GM12878 (cell line): Measurements from ENCODE around the gene VEGFB. TPM values are rescaled to one million over a fixed set of nuclear protein-coding genes. Genes with fewer than 3 reads are reported as not detected.

Experiments used
- ATAC-seq: fragments of 200-7000 bp; cut with Tn5 transposase; 3 replicates; pipeline ENCODE4 v1.9.1; 2020; ENCODE audit warnings: mild to moderate bottlenecking, moderate library complexity
- BruUV-seq: library from RNA; stranded (reverse); fragments of 400-500 nt; replicated peaks from 2 replicates; lab custom pipeline; 2021; lab: Mats Ljungman, UMichigan
- CTCF ChIA-PET: fragments of 300-600 bp; sonication (Branson Sonifier 250); formaldehyde crosslinking; extraction: SDS; loops from one replicate; lab custom pipeline; 2021; ENCODE audit warnings: inconsistent platforms; lab: Yijun Ruan, JAX
- POLR2A ChIA-PET: fragments of 350-600 bp; formaldehyde crosslinking; extraction: SDS; loops from one replicate; lab custom pipeline; 2021; ENCODE audit warnings: inconsistent platforms; lab: Charles Lee
- RAD21 ChIA-PET: fragments of 300-600 bp; sonication (Branson Sonifier 250); formaldehyde crosslinking; loops from one replicate; lab custom pipeline; 2023; ENCODE audit warnings: antibody characterized with exemption; ENCODE audit not compliant: unreplicated experiment; lab: Charles Lee
- SMC1A ChIA-PET: fragments of 300-600 bp; sonication (Branson Sonifier 250); formaldehyde crosslinking; loops from one replicate; lab custom pipeline; 2023; ENCODE audit not compliant: unreplicated experiment, uncharacterized antibody; lab: Charles Lee
- DNase-seq: peaks from one replicate; pipeline ENCODE4 v3.0.0-alpha.2; 2011; ENCODE audit warnings: low read depth, low spot score
- FAIRE-seq: peaks from 3 replicates; lab custom pipeline; 2011; peaks lifted over from hg19 to GRCh38; lab: Jason Lieb, UNC
- H2AFZ ChIP-seq: 2 replicates; pipeline ENCODE4 v1.6.0; 2011; ENCODE audit warnings: low read depth, low read length, control low read depth; ENCODE audit not compliant: control insufficient read depth
- H3K27ac ChIP-seq: 2 replicates; pipeline ENCODE4 v1.5.1; 2011; ENCODE audit warnings: control low read depth; ENCODE audit not compliant: control insufficient read depth, insufficient read depth
- H3K27me3 ChIP-seq, 2 experiments: replicated peaks in 1 of 2; 2 replicates each; pipeline versions ENCODE4 v1.6.0 to v1.6.1; 2011; ENCODE audit warnings: low read length in 1 of 2; ENCODE audit not compliant: control insufficient read depth in 2 of 2, insufficient read depth in 2 of 2
- H3K36me3 ChIP-seq, 2 experiments: 2 replicates each; pipeline ENCODE4 v1.5.1; 2011; ENCODE audit warnings: low read length in 1 of 2; ENCODE audit not compliant: control insufficient read depth in 2 of 2, insufficient read depth in 2 of 2
- H3K4me1 ChIP-seq: 2 replicates; pipeline ENCODE4 v1.6.1; 2011; ENCODE audit warnings: mild to moderate bottlenecking, low read length, moderate library complexity, mixed read lengths; ENCODE audit not compliant: control insufficient read depth, insufficient read depth
- H3K4me2 ChIP-seq: 2 replicates; pipeline ENCODE4 v1.6.0; 2011; ENCODE audit warnings: control low read depth; ENCODE audit not compliant: control insufficient read depth, insufficient read depth
- H3K4me3 ChIP-seq: fragments of 200-600 bp; sonication (generic); 2 replicates; pipeline ENCODE4 v1.5.1; 2016
- H3K79me2 ChIP-seq: 2 replicates; pipeline ENCODE4 v1.6.0; 2011; ENCODE audit warnings: low read length; ENCODE audit not compliant: control insufficient read depth, insufficient read depth
- H3K9ac ChIP-seq: 2 replicates; pipeline ENCODE4 v1.8.0; 2011; ENCODE audit warnings: low read length, control low read depth, mixed read lengths; ENCODE audit not compliant: control insufficient read depth, insufficient read depth
- H3K9me3 ChIP-seq: replicated peaks from 3 replicates; pipeline ENCODE4 v1.5.1; 2011; ENCODE audit warnings: mild to moderate bottlenecking, low read length; ENCODE audit not compliant: control insufficient read depth, insufficient read depth
- H4K20me1 ChIP-seq: 2 replicates; pipeline ENCODE4 v1.6.0; 2011; ENCODE audit not compliant: control insufficient read depth, insufficient read depth
- CHD2 ChIP-seq: IDR thresholded peaks from 2 replicates; pipeline ENCODE4 v1.6.1; 2011; ENCODE audit warnings: low read depth, low read length, improper control_type of control experiment, borderline replicate concordance
- DPF2 ChIP-seq: fragments of 450-650 bp; IDR thresholded peaks from 2 replicates; pipeline ENCODE4 v1.6.1; 2017; ENCODE audit warnings: mild to moderate bottlenecking
- KDM1A ChIP-seq: fragments of 200-600 bp; sonication (generic); IDR thresholded peaks from 2 replicates; pipeline ENCODE4 v1.6.1; 2016; ENCODE audit warnings: borderline replicate concordance
- MTA3 ChIP-seq: IDR thresholded peaks from 2 replicates; pipeline ENCODE4 v1.6.1; 2012; ENCODE audit warnings: low read length, inconsistent platforms, borderline replicate concordance
- NFYA ChIP-seq: IDR thresholded peaks from 2 replicates; pipeline ENCODE4 v1.6.1; 2011; ENCODE audit warnings: low read depth, mild to moderate bottlenecking, low read length, improper control_type of control experiment, borderline replicate concordance
- NR2C1 ChIP-seq: fragments of 450-650 bp; IDR thresholded peaks from 2 replicates; pipeline ENCODE4 v1.6.1; 2017; ENCODE audit warnings: antibody characterized with exemption, mild to moderate bottlenecking, moderate library complexity
- PAX8 ChIP-seq: fragments of 450-650 bp; IDR thresholded peaks from 2 replicates; pipeline ENCODE4 v1.6.1; 2017; ENCODE audit warnings: mild to moderate bottlenecking, moderate library complexity
- POU2F2 ChIP-seq: IDR thresholded peaks from 3 replicates; pipeline ENCODE4 v1.6.1; 2011; ENCODE audit warnings: low read depth, mild to moderate bottlenecking, low read length, borderline replicate concordance
- RAD21 ChIP-seq: IDR thresholded peaks from 2 replicates; pipeline ENCODE4 v1.6.1; 2011; ENCODE audit warnings: mild to moderate bottlenecking, low read depth, low read length, moderate library complexity; ENCODE audit not compliant: insufficient read depth
- RUNX3 ChIP-seq: IDR thresholded peaks from 2 replicates; pipeline ENCODE4 v1.6.1; 2012; ENCODE audit warnings: low read length, inconsistent platforms
- SKIL ChIP-seq: fragments of 450-650 bp; IDR thresholded peaks from 2 replicates; pipeline ENCODE4 v1.6.1; 2017; ENCODE audit warnings: mild to moderate bottlenecking, low read depth, inconsistent platforms; ENCODE audit not compliant: poor library complexity, severe bottlenecking
- STAT1 ChIP-seq: fragments of 450-650 bp; conservative IDR thresholded peaks from 2 replicates; pipeline ENCODE4 v1.6.1; 2014; ENCODE audit warnings: antibody characterized with exemption, mild to moderate bottlenecking
- SUZ12 ChIP-seq: fragments of 200-600 bp; sonication (generic); IDR thresholded peaks from one replicate; pipeline ENCODE4 v1.6.1; 2018; ENCODE audit warnings: antibody characterized with exemption, mild to moderate bottlenecking; ENCODE audit not compliant: unreplicated experiment
- TBL1XR1 ChIP-seq: IDR thresholded peaks from 2 replicates; pipeline ENCODE4 v1.6.1; 2012; ENCODE audit warnings: low read depth, low read length, improper control_type of control experiment
- USF1 ChIP-seq: IDR thresholded peaks from 2 replicates; pipeline ENCODE4 v1.6.1; 2011; ENCODE audit warnings: borderline replicate concordance, low read depth, mild to moderate bottlenecking, moderate library complexity, mixed read lengths, low read length; ENCODE audit not compliant: insufficient read depth; ENCODE audit errors: extremely low read length
- WGBS: methylation state at CpG from one replicate; pipeline ENCODE4 v1.1.6; 2016; ENCODE audit warnings: low lambda C conversion rate; ENCODE audit not compliant: insufficient replicate concordance, insufficient coverage; ENCODE audit errors: missing lambda C conversion rate; 5-methylcytosine and 5-hydroxymethylcytosine counted together
- in situ Hi-C: fragments of 300-500 bp; cut with MboI; formaldehyde crosslinking; loops from 9 replicates; pipeline ENCODE4 v1.14.3; 2018; ENCODE audit warnings: mixed read lengths
- intact Hi-C: fragments of 100-400 bp; cut with micrococcal nuclease; formaldehyde crosslinking; loops from one replicate; pipeline ENCODE4 v1.14.2; 2022; ENCODE audit not compliant: unreplicated experiment
- polyA plus RNA-seq, 11 experiments: library from polyadenylated mRNA; depleted of rRNA in 4 of 11; unstranded in 6 of 11; stranded (reverse) in 5 of 11; fragments of >200 nt; fragmentation: Nextera tagmentation in 4 of 11; fragmentation: Illumina TruSeq in 1 of 11; extraction: Ambion mirVana in 4 of 11; extraction: Trizol in 1 of 11; gene quantifications; 1 replicate in 1 of 11; 2 replicates in 10 of 11; pipeline versions ENCODE4 v1.2.1 to v1.2.3, GENCODE V29; 2011 to 2016; ENCODE audit warnings: inconsistent platforms in 2 of 11, missing spikeins in 2 of 11, low read depth in 1 of 11
- total RNA-seq, 4 experiments: library from RNA; depleted of rRNA in 3 of 4; stranded (reverse); fragments of >200 nt in 3 of 4; fragmentation: Illumina TruSeq in 1 of 4; extraction: Trizol in 1 of 4; gene quantifications; 2 replicates each; pipeline versions ENCODE4 v1.2.1 to v1.2.3, GENCODE V29; 2013 to 2021

The VEGFB gene
- total and polyA plus RNA-seq, 10 of the 15 experiments (the other 5 are each of a cell fraction or from before 2014, with no cell fraction given) = 7.0 to 75.8 (median 20.3) TPM

- TF ChIP-seq SKIL (no peak), SUZ12 (no peak), TBL1XR1 (no peak), MTA3 (0 out of 2 replicates have a peak, but pooled peaks have one; percentile 68)
These were observed 27.7 kb upstream of the VEGFB start, which contains the start of gene FERMT3 (continued) for GRCh38 chr11:64206457-64207255.

- RAD21 ChIA-PET = interaction anchor here (0.9 to 6.6 kb wide), 13 partner anchors 10 to 110 kb away, joined by 3 to 125 read pairs (median 30); partner anchors contain the start of genes BAD, CATSPERZ, DNAJC4 and ESRRA
- 2% methylated on average over 30 of the region's 30 CpGs for WGBS
- H3K27me3 ChIP-seq = no peaks in the 10 kb centered on the region
- H3K9me3 ChIP-seq = no peaks in the 10 kb centered on the region
- peak overlapping the region; percentile 95 for H3K9ac ChIP-seq
- peak; percentile 82 for ATAC-seq
- H4K20me1 ChIP-seq = no peaks in the 10 kb centered on the region
- peaks cover 30 to 37% of the 10 kb centered on the region in 2 experiments for H3K36me3 ChIP-seq
- H2AFZ ChIP-seq = peak overlapping the region; percentile 20
- peak; percentile 57 for DNase-seq
- BruUV-seq = TSS peak; percentile 97
- H3K4me2 ChIP-seq = peak overlapping the region; percentile 76
- POLR2A ChIA-PET = interaction anchor here (0.6 to 5.8 kb wide), 22 partner anchors 9 to 1480 kb away, joined by 3 to 85 read pairs (median 10); partner anchors contain the start of genes BAD, CATSPERZ, CCDC88B and ESRRA
- H3K4me3 ChIP-seq = peak overlapping the region; percentile 74
- H3K79me2 ChIP-seq = peaks cover 39% of the 10 kb centered on the region
- peak; percentile 93 for FAIRE-seq
- SMC1A ChIA-PET = interaction anchor here (0.7 to 5.5 kb wide), 13 partner anchors 8 to 110 kb away, joined by 3 to 98 read pairs (median 7); partner anchors contain the start of genes CATSPERZ, ESRRA, FKBP2 and NUDT22
- peak overlapping the region; percentile 98 for H3K27ac ChIP-seq
- intact Hi-C loops (no loop called here), in situ Hi-C loops (no loop called here)
- peaks cover 26% of the 10 kb centered on the region for H3K4me1 ChIP-seq
- CTCF ChIA-PET = interaction anchor here (1.0 to 9.7 kb wide), 15 partner anchors 9 to 124 kb away, joined by 4 to 238 read pairs (median 18); partner anchors contain the start of genes CATSPERZ, DNAJC4, ESRRA and FKBP2
- TF ChIP-seq RUNX3 (peak; percentile 73), NR2C1 (peak; percentile 33; the same call in 1 of the 2 replicates), POU2F2 (peak; percentile 70), STAT1 (no peak), PAX8 (no peak), CHD2 (peak; percentile 92), KDM1A (no peak), RAD21 (no peak), DPF2 (peak; percentile 37; the same call in 1 of the 2 replicates), USF1 (no peak), NFYA (no peak)
These were observed 26.9 kb upstream of the VEGFB start for GRCh38 chr11:64207256-64208085.
